NCI-H146 (cell line): ENCODE results near the gene RAPGEF3.

Source experiments
- DNase-seq: peaks from one replicate; lab custom pipeline; 2025; lab: John Stamatoyannopoulos, UW

The RAPGEF3 gene, protein sequence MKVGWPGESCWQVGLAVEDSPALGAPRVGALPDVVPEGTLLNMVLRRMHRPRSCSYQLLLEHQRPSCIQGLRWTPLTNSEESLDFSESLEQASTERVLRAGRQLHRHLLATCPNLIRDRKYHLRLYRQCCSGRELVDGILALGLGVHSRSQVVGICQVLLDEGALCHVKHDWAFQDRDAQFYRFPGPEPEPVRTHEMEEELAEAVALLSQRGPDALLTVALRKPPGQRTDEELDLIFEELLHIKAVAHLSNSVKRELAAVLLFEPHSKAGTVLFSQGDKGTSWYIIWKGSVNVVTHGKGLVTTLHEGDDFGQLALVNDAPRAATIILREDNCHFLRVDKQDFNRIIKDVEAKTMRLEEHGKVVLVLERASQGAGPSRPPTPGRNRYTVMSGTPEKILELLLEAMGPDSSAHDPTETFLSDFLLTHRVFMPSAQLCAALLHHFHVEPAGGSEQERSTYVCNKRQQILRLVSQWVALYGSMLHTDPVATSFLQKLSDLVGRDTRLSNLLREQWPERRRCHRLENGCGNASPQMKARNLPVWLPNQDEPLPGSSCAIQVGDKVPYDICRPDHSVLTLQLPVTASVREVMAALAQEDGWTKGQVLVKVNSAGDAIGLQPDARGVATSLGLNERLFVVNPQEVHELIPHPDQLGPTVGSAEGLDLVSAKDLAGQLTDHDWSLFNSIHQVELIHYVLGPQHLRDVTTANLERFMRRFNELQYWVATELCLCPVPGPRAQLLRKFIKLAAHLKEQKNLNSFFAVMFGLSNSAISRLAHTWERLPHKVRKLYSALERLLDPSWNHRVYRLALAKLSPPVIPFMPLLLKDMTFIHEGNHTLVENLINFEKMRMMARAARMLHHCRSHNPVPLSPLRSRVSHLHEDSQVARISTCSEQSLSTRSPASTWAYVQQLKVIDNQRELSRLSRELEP

DNA sequence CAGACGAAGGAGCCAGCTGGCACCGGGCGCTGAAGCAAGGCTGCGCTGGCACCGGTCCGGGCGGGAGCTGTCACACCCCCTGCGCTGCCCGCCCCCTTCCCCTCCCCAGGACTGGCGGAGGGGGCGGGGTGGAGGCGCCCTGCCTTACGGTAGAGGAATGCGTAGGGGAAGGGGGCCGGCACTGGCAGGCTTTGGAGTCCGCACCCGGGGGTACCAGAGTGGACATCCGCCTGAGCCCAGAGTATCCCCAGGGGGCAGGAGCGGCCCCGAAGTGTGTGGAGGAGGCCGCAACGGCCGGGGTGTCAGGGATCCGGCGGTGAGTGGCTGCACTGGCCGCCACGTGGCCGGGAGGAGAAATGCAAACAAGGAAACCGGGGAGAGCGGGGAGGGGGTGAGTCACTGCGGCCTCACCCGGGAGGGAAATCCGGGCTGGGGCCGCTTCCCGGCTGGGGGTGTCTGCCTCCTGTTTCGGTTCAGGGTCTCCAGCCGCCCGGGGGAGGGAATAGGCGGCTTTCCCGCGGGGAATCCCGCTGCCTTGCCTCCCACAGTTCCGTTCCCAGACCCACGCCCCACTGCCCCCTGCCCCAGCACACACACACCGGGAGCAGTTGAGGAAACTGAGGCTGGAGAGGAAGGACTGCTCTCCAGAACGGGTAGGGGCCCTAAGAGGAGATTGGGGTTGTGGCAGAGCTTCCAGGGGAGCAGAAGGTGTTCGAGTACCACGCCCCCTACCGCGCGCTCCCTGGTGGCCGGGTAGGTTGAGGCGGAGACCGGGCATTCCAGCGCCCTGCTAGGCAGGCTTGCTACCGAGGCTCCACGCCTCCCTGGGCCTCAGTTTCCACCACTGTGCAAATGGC, at the start of gene RAPGEF3:
Gene RAPGEF3, minus strand, starts transcription at position 47 of the 857 bp plus-strand sequence. CDS start 324 bp downstream, outside the sequence.
- peak; percentile 75 for DNase-seq

GRCh38 chr12:47808050-47808449, 49.4 kb upstream of the RAPGEF3 start:
- peak; percentile 59 for DNase-seq

GRCh38 chr12:47807338-47807737, 48.7 kb upstream of the RAPGEF3 start:
- no peak for DNase-seq

DNA sequence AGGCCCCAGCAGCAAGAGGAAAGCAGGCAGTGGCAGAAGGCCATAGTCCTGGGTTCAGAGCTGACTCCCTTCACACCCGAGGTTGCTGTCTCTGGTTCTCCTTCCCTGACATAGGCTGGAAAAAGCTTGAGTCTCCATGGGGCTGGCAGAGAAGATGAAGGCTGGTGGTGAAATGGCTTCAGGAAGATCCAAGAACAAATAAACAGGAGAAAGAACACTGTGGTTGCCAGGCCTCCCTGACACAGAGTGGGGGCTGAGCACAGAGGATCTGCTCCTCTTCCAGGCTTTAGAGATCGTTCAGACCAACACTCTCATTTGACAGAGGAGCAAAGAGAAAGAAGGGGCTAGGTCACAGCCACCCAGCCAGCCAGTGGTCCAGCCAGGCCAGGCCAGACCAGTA, 46.7 kb upstream of the RAPGEF3 start:
- no peak for DNase-seq

DNA sequence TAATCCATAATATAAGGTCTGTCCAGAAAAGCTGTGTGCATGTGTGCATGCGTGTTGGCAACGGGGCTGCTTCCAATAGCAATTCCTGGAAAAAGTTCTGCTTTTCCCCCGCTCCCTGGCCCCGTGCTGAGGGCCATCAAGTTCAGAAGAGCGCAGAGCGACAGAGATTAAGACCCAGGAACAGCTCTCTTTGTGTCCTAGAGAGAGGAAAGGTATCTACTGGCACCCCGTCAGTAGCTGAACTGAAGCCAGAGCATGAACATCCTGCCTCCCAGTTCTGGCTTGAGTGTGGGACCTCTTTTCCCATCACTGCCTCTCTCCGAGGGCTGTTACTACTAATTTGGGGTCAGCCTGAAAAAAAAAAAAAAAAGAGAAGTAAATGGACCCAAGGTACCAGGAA, 45.5 kb upstream of the RAPGEF3 start:
- DNase-seq, result no peak

DNA sequence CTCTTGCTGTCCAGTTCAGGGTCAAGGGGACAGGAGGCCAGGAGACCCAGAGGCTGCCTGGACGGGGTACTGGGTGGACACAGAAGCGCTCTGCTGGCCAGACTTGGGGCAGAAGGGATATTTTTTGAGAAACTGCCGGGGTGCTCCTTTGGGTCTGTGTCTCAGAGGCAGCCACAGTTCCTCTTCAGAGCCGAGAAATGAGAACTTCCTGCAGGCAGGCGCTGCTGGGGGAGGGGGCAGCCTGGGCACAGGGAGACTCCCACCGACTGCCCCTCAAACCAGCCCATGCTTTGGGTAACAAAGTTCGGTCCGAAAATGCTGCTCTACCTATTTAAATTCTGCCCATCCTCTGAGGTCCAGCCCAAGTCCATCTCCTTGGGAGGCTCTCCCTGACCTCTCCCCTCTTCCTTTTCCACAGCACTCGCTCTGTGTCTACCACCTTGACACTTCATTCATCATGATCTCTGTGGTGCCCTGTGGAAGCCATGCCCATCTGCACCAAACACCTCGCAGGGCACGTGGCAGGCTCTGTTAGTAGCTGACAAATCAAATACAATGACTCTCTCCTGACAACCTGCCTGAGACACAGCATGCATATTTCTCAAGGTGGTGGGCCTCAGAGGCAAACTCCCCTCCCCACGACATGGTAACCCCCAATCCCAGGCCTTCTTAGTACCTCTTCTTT, 44.7 kb upstream of the RAPGEF3 start:
- no peak for DNase-seq

DNA sequence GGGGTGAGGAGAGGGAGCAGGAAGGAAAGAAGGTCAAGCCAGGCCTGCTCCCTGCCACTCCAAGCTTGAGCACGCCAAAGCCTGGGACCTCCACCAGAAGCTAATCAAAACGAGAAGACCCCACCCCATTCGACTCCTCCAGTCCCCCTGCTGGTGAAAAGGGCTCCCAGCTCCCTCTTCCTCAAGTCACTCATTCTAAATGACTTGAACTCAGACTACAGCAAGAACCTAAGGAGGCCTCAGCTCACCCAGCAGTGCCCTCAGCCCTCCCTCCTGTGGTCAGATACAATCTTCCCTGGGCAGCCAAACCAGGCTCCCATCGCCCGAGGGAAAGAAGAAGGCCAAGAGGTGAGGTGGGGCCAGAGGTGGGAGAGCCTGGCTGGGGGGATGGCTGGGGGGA, 43.6 kb upstream of the RAPGEF3 start:
- no peak for DNase-seq

- no peak for DNase-seq
Measured at GRCh38 chr12:47801904-47802246, 43.2 kb upstream of the RAPGEF3 start.

DNA sequence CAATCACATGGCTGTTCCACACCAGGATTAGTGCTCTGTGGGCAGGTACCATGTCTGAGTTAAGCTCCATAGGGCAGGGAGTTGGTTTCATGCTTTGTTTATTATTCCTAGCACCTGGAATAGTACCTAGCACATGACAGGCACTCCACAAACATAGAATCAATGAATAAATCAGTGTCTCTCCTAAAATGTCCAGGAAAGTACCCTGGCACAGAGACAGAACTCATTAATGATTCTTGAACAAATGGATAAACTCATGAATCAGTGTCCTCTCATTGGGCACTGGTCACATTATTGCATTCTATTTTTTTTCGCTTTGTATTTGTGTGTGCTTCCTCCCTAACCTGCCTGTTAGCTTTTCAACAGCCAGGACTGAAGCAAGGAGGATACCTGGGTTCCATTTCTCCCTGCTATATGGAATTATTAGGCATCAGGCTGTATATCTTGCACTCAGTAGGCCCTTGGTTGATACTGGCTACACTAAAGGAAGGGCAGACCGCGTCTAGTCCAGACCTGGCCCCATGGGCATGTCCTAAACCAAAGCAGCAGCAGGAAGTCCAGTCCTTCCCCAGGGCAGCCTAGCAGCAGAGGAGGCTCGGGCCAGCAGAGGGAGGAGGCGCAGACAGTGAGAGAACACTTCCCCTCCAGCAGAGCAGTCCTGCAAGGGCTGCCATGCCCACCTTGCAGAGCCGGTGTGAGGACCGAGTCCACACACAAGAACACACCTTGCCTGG, 42.7 kb upstream of the RAPGEF3 start:
- DNase-seq, result no peak

DNA sequence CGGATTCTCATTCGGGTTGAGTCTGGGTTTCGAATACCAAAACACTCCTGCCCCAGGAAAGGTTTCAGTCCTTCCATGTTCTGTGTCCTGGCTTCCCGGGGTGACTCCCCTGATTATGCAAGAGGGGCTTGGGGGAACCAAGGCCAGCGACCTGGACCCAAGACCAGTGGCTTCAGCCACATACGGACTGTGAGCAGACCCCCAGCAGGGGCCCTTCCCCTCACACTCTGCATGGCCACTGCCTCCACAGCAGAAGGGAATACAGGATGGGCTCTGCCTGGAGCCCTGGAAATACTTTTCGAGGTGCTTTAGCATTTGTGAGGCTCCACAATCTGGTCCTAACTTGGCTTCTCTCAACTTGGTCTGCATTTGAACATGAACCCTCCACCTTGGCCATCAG, 41.9 kb upstream of the RAPGEF3 start:
- no peak for DNase-seq

DNA sequence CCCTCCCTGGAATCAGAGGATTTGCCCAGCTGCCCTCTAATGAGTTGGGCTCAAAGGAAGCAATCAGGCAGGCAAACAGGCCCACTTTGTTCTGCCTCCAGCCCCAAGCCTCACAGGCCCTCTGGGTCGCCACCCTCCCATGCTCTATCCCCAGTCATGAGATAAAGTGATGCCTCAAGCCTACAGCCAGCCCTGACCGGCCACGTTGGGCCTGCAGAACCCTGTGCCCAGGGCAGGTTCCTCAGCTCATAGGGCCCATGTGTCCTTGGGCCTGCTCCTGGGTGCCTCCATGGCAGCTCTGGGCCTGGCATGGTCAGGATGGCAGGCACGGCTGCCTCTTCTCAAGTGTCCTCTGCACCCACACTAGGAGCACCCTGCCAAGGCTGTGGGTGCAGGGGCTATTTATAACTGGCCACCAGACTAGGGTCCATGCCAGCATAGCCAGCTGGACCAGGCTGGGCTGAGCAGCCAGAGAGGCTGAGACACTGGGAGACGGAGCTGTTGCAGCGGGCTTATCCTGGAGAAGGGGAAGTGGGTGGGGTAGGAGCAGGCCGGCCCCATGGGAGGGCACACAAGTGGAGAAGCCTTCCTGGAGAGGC, 40.8 kb upstream of the RAPGEF3 start:
- peak; percentile 60 for DNase-seq

DNA sequence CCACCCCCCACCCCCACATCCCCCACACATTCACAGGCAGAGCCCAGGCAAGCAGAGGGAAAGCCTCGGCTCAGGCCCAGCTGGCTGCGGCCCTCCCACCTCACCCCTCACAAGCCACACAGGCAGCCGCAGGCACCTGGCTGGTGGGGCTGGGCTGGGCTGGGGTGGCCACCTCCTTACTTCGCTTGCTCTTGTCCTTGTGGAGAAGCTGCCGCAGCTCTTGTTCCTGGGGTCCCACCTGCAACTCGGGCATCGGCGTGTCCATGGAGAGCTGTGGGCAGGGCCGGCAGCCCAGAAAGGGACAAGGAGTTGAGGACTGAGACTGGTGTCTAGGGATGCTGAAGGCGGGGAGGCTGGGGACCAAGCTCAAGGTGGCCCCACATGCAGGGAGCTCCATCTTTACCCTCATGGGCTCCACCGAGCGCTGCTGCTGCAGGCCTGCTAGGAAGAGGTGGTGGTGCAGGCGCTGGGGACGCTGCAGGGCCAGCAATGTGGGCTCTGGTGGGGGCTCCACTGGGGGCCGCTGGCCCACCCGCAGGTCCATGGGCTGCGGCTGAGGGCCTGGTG, 39.8 kb upstream of the RAPGEF3 start:
- no peak for DNase-seq

GRCh38 chr12:47797441-47797840, 38.8 kb upstream of the RAPGEF3 start:
- DNase-seq, result peak; percentile 44

DNA sequence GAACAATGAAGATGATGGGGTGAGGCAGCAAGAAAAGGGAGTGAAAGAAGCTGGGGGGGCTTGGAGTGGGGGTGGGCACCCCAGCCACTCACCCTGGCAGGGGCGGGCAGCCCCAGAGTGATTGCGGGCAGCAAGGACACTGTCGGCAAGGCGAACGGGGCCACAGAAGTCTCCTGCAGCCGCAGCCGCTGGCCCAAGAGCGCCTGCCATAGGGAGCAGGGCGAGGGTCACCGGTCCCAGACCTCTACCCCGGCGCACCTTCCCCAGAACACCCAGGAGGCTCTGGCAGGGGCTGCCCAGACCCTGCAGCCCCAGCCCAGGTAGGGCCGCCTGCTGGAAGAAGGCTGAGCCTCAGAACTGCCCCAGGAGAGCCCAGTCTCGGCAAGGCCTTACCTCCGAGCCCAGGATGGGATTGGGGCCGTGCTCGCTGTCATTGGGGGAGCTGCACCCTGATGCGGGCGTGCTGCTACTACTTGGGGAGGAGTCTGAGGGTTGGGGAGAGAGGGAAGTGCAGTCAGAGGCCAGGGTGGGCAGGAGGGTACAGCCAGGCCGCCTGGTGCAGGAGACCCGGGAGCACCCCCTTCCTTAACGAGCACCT, 37.2 kb upstream of the RAPGEF3 start:
- no peak for DNase-seq

- no peak for DNase-seq
Measured at GRCh38 chr12:47795121-47795813, 36.6 kb upstream of the RAPGEF3 start.

- DNase-seq, result no peak
Measured at GRCh38 chr12:47794679-47795078, 36.0 kb upstream of the RAPGEF3 start.

- no peak for DNase-seq
Measured at GRCh38 chr12:47793015-47793681, 34.5 kb upstream of the RAPGEF3 start.

GRCh38 chr12:47791874-47792273, 33.2 kb upstream of the RAPGEF3 start:
- DNase-seq, result no peak

DNA sequence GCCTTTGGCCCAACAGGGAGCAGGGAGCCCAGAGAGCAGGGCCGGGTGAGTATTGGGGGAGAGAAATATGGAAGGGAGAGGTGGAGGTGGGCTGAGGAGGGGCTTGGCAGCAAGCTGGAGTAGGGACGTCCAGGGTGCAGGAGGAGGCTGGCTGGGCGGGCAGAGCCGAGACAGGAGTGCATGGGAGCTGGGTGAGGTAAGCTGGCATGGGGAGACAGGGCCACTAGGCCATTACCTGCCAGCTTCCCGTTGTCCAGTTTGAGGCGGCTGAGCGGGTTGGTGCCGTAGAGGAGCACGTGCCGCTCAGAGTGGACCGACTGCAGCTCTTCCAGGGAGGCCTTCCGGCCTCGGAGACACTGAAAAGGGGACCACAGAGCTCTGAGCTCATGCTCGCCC, 32.7 kb upstream of the RAPGEF3 start:
- no peak for DNase-seq
